ENCODE data around the gene ELP5. TPM values are rescaled to one million over a fixed set of nuclear protein-coding genes. Genes with fewer than 3 reads are reported as not detected.

Gene ELP5
- 26.5 and 27.7 TPM in 2 replicates for total RNA-seq

GRCh38 chr17:7252176-7253043, at the start of gene ELP5:
TSS of gene ELP5 (plus strand) at chr17:7252215. CDS start at chr17:7252551, 336 bp downstream.

GRCh38 chr17:7219812-7220592, 32.0 kb upstream of the ELP5 start, which contains the start of the genes ACADVL and DLG4:
TSS of gene ACADVL (plus strand) at chr17:7219938. CDS start at chr17:7219985, 47 bp downstream.
TSS of gene DLG4 (minus strand) at chr17:7219836.

GRCh38 chr17:7234083-7234951, 17.7 kb upstream of the ELP5 start, which contains the start of gene DVL2:
TSS of gene DVL2 (minus strand) at chr17:7234517. CDS start at chr17:7234262, 255 bp downstream.

GRCh38 chr17:7239091-7240027, 12.7 kb upstream of the ELP5 start, which contains the start of gene PHF23:
TSS of gene PHF23 (minus strand) at chr17:7239457. CDS start at chr17:7239279, 178 bp downstream.

GRCh38 chr17:7241783-7242716, 10.0 kb upstream of the ELP5 start, which contains the start of gene GABARAP:
TSS of gene GABARAP (minus strand) at chr17:7242449. CDS start at chr17:7242330, 119 bp downstream.

GRCh38 chr17:7251661-7252175, 297 bp upstream of the ELP5 start, which contains the start of gene CTDNEP1:
TSS of gene CTDNEP1 (minus strand) at chr17:7251734. CDS start at chr17:7251296, 438 bp downstream.

GRCh38 chr17:7262192-7262934, 10.3 kb downstream of the ELP5 start, which contains the start of gene CLDN7:
TSS of gene CLDN7 (minus strand) at chr17:7262478. CDS start at chr17:7262043, 435 bp downstream.

GRCh38 chr17:7281074-7281952, 29.3 kb downstream of the ELP5 start, which contains the start of gene SLC2A4:
TSS of gene SLC2A4 (plus strand) at chr17:7281718. CDS start at chr17:7281935, 217 bp downstream.

GRCh38 chr17:7294614-7295153, 42.7 kb downstream of the ELP5 start, which contains the start of gene YBX2:
TSS of gene YBX2 (minus strand) at chr17:7294639. CDS start at chr17:7294500, 139 bp downstream.

GRCh38 chr17:7306911-7307685, 55.1 kb downstream of the ELP5 start, which contains the start of gene EIF5A:
TSS of gene EIF5A (plus strand) at chr17:7307628. CDS start at chr17:7309636, 2,008 bp downstream.

Other genes with a start within 250 kb of the ELP5 start
- gene RNASEK, start 239.6 kb upstream of the ELP5 start, total RNA-seq: 34.1 and 44.0 TPM in 2 replicates
- gene BCL6B, start 229.2 kb upstream of the ELP5 start, total RNA-seq: 0.83 TPM in 1 of 2 replicates, not detected in the other
- 0.57 and 0.92 TPM in 2 replicates for gene SLC16A13, start 216.2 kb upstream of the ELP5 start, total RNA-seq
- gene SLC16A11, start 208.1 kb upstream of the ELP5 start, total RNA-seq: 0.28 TPM in 2 replicates
- gene CLEC10A, start 172.0 kb upstream of the ELP5 start, total RNA-seq: not detected in 2 replicates
- not detected in 2 replicates for gene ASGR2, start 137.4 kb upstream of the ELP5 start, total RNA-seq
- 0.28 and 0.37 TPM in 2 replicates for gene ASGR1, start 72.8 kb upstream of the ELP5 start, total RNA-seq
- 9.0 and 18.4 TPM in 2 replicates for gene DLG4, start 32.4 kb upstream of the ELP5 start, total RNA-seq
- gene ACADVL, start 32.3 kb upstream of the ELP5 start, total RNA-seq: 227 and 290 TPM in 2 replicates
- 78.2 and 87.1 TPM in 2 replicates for gene DVL2, start 17.7 kb upstream of the ELP5 start, total RNA-seq
- gene PHF23, start 12.8 kb upstream of the ELP5 start, total RNA-seq: 38.3 and 47.5 TPM in 2 replicates
- gene GABARAP, start 9.8 kb upstream of the ELP5 start, total RNA-seq: 168 and 193 TPM in 2 replicates
- 15.2 and 17.6 TPM in 2 replicates for gene CTDNEP1, start 481 bp upstream of the ELP5 start, total RNA-seq
- 1.3 and 1.6 TPM in 2 replicates for gene CLDN7, start 10.3 kb downstream of the ELP5 start, total RNA-seq
- gene SLC2A4, start 29.5 kb downstream of the ELP5 start, total RNA-seq: 0.28 TPM in 2 replicates
- 0.09 TPM in 1 of 2 replicates, not detected in the other for gene YBX2, start 42.4 kb downstream of the ELP5 start, total RNA-seq
- 397 and 405 TPM in 2 replicates for gene EIF5A, start 55.4 kb downstream of the ELP5 start, total RNA-seq
- gene GPS2, start 63.1 kb downstream of the ELP5 start, total RNA-seq: 26.2 and 32.5 TPM in 2 replicates
- 14.4 and 23.1 TPM in 2 replicates for gene NEURL4, start 77.1 kb downstream of the ELP5 start, total RNA-seq
- 2.1 and 3.3 TPM in 2 replicates for gene ACAP1, start 84.3 kb downstream of the ELP5 start, total RNA-seq
- gene KCTD11, start 99.9 kb downstream of the ELP5 start, total RNA-seq: 6.8 and 16.4 TPM in 2 replicates
- not detected in 2 replicates for gene TMEM95, start 102.9 kb downstream of the ELP5 start, total RNA-seq
- gene TNK1, start 128.9 kb downstream of the ELP5 start, total RNA-seq: 0.37 and 0.57 TPM in 2 replicates
- 13.9 and 14.4 TPM in 2 replicates for gene PLSCR3, start 142.3 kb downstream of the ELP5 start, total RNA-seq
- 105 and 158 TPM in 2 replicates for gene TMEM256, start 151.9 kb downstream of the ELP5 start, total RNA-seq
- 4.1 and 6.3 TPM in 2 replicates for gene NLGN2, start 155.6 kb downstream of the ELP5 start, total RNA-seq
- gene SPEM1, start 168.1 kb downstream of the ELP5 start, total RNA-seq: not detected in 2 replicates
- gene SPEM2, start 173.4 kb downstream of the ELP5 start, total RNA-seq: not detected in 2 replicates
- not detected in 2 replicates for gene SPEM3, start 176.6 kb downstream of the ELP5 start, total RNA-seq
- gene TMEM102, start 183.2 kb downstream of the ELP5 start, total RNA-seq: 0.71 and 0.74 TPM in 2 replicates
- 0.71 and 3.4 TPM in 2 replicates for gene FGF11, start 187.3 kb downstream of the ELP5 start, total RNA-seq
- gene CHRNB1, start 192.8 kb downstream of the ELP5 start, total RNA-seq: 5.9 and 7.3 TPM in 2 replicates
- 14.8 and 19.0 TPM in 2 replicates for gene ZBTB4, start 227.4 kb downstream of the ELP5 start, total RNA-seq
- gene SLC35G6, start 229.2 kb downstream of the ELP5 start, total RNA-seq: not detected in 2 replicates
- gene POLR2A, start 232.2 kb downstream of the ELP5 start, total RNA-seq: 65.1 and 79.0 TPM in 2 replicates